Small intestine (tissue), 7 donors: ENCODE measurements around the gene MTURN. TPM values are rescaled to one million over a fixed set of nuclear protein-coding genes. Genes with fewer than 3 reads are reported as not detected.

Source experiments
- DNase-seq, 2 donors: peaks; one replicate each; pipeline versions ENCODE4 v3.0.0 to v3.0.0-alpha.2; 2013
- FAIRE-seq: peaks from 2 replicates; lab custom pipeline; 2012; peaks lifted over from hg19 to GRCh38; lab: Jason Lieb, UNC
- H3K27ac ChIP-seq, 3 donors: one replicate each; pipeline ENCODE4 v1.5.1; 2013; ENCODE audit warnings: low read length in 2 of 3, mild to moderate bottlenecking in 2 of 3, control low read depth in 1 of 3, inconsistent platforms in 1 of 3, low read depth in 1 of 3, moderate library complexity in 1 of 3
- H3K27me3 ChIP-seq, 3 donors: one replicate each; pipeline ENCODE4 v1.6.1; 2013; ENCODE audit warnings: low read length in 3 of 3, inconsistent platforms in 1 of 3; ENCODE audit not compliant: control insufficient read depth in 3 of 3, insufficient read depth in 3 of 3
- H3K36me3 ChIP-seq, 3 donors: one replicate each; pipeline ENCODE4 v1.6.1; 2013; ENCODE audit warnings: low read length in 3 of 3, inconsistent platforms in 1 of 3, low read depth in 1 of 3, mild to moderate bottlenecking in 1 of 3, moderate library complexity in 1 of 3; ENCODE audit not compliant: control insufficient read depth in 3 of 3, insufficient read depth in 2 of 3
- H3K4me1 ChIP-seq, 3 donors: one replicate each; pipeline ENCODE4 v1.6.1; 2013; ENCODE audit warnings: low read length in 2 of 3, inconsistent platforms in 1 of 3, low read depth in 1 of 3, mild to moderate bottlenecking in 1 of 3, moderate library complexity in 1 of 3; ENCODE audit not compliant: control insufficient read depth in 3 of 3, insufficient read depth in 2 of 3
- H3K4me3 ChIP-seq, 3 donors: one replicate each; pipeline ENCODE4 v1.5.1; 2013; ENCODE audit warnings: low read length in 3 of 3, control low read depth in 1 of 3, inconsistent platforms in 1 of 3, low read depth in 1 of 3, mild to moderate bottlenecking in 1 of 3, moderate library complexity in 1 of 3
- H3K9me3 ChIP-seq, 2 donors: one replicate each; pipeline ENCODE4 v1.6.1; 2013; ENCODE audit warnings: low read depth in 1 of 2, low read length in 1 of 2; ENCODE audit not compliant: control insufficient read depth in 2 of 2, insufficient read depth in 1 of 2
- WGBS, 3 donors: extraction: QIAGEN DNeasy Blood & Tissue Kit; methylation state at CpG; one replicate each; pipeline ENCODE4 v1.1.7; 2013; 5-methylcytosine and 5-hydroxymethylcytosine counted together
- polyA plus RNA-seq, 4 donors: library from polyadenylated mRNA; stranded (reverse) in 3 of 4; unstranded in 1 of 4; fragments of 200-250 nt in 3 of 4; fragments of 120-200 nt in 1 of 4; gene quantifications; one replicate each; pipeline versions ENCODE4 v1.2.1 to v1.2.3, GENCODE V29; 2013
- donor health status: healthy with polysubstance abuse.
- donor health status: control.
- donor health status: control.
- donor health status: Bipolar disorder and iron deficiency.
- donor health status: healthy.

MTURN gene
- polyA plus RNA-seq, 4 donors: 2.2 to 11.1 (median 7.0) TPM

- Histone ChIP-seq H3K9me3 (no peaks in the 10 kb centered on the region), H3K4me1 (no peaks in the 10 kb centered on the region), H3K27ac (peak overlapping the region in 1 of 3 donors; percentile 24), H3K27me3 (peaks cover 0 to 12% (median 0%) of the 10 kb centered on the region in 3 donors), H3K36me3 (peaks cover 0 to 4% (median 0%) of the 10 kb centered on the region in 3 donors), H3K4me3 (no peak overlapping the region)
- 59 to 65% (median 63%) methylated on average over 4 of the region's 4 CpGs for whole genome bisulfite sequencing, 3 donors
- DNase-seq (no peak), FAIRE-seq (no peak)
These were observed 5.1 kb downstream of the MTURN start for GRCh38 chr7:30139836-30140384.

DNA sequence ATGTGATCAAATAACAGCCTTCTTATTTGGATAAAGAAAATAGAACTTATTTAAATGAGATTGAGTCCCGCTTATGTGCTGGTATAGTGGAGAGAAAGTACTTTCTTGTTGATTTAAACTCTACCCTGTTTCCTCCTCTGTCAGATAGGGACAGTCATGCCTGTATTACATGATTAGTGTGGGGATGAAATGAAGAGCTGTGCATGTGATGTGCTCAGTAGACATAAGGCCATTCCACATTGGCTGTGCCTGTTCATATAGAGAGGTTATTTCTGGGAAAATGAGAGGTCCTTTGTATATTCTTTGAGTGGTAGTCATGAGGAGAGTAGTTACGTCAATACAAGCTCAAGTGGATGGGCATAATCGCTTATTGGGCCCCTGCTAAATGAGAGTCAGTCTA lies 5.7 kb downstream of the MTURN start:
- Histone ChIP-seq H3K4me3 (no peak overlapping the region), H3K4me1 (no peaks in the 10 kb centered on the region), H3K36me3 (peaks cover 0 to 4% (median 0%) of the 10 kb centered on the region in 3 donors), H3K27me3 (peaks cover 0 to 12% (median 0%) of the 10 kb centered on the region in 3 donors), H3K9me3 (no peaks in the 10 kb centered on the region), H3K27ac (no peak overlapping the region)
- no peak for DNase-seq
- WGBS, 3 donors: 96 to 99% (median 97%) methylated on average over 3 of the region's 3 CpGs
- no peak for FAIRE-seq

GRCh38 chr7:30142710-30143109 lies 7.9 kb downstream of the MTURN start:
- Histone ChIP-seq H3K9me3 (no peaks in the 10 kb centered on the region), H3K4me1 (no peaks in the 10 kb centered on the region), H3K27me3 (no peaks in the 10 kb centered on the region), H3K27ac (peak overlapping the region in 1 of 3 donors; percentile 37), H3K4me3 (no peak overlapping the region), H3K36me3 (peaks cover 0 to 4% (median 0%) of the 10 kb centered on the region in 3 donors)
- FAIRE-seq: no peak
- WGBS, 3 donors: 81 to 90% (median 88%) methylated on average over 9 of the region's 9 CpGs
- no peak for DNase-seq

GRCh38 chr7:30143748-30144251 lies 9.0 kb downstream of the MTURN start:
- no peak for FAIRE-seq
- Histone ChIP-seq H3K27ac (no peak overlapping the region), H3K4me1 (no peaks in the 10 kb centered on the region), H3K4me3 (no peak overlapping the region), H3K27me3 (no peaks in the 10 kb centered on the region), H3K36me3 (peaks cover 0 to 4% (median 0%) of the 10 kb centered on the region in 3 donors), H3K9me3 (no peaks in the 10 kb centered on the region)
- 86 to 95% (median 93%) methylated on average over 1 of the region's 1 CpG for WGBS, 3 donors
- no peak for DNase-seq

DNA sequence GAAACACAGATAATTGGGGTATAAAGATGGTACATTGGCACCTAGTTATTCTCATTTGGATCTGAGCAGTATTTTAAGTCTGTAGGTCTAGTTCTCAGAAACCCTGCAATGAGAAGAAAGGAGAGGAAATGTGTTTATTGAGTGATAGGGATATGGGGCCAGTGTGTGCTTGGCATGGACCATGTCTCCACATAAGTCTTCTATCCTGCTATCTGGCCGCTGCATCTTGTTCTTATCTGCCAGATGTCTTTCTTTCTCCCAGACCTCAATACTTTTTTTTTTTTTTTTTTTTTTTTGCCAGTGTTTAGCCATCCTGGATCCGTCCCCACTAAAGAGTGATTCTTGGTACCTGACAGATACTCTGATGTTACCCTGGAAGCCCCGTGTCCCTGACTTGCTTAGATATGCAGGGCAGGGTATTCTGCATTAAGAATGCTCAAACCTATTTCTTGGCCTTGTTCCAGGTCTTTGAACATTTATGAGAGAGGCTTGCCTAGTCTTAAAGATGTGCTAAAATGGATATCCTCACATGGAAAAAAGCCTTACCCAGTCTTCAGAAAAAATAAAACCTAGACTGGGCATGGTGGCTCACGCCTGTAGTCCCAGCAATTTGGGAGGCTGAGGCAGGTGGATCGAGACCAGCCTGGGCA lies 10.0 kb downstream of the MTURN start:
- 87 to 88% (median 88%) methylated on average over 5 of the region's 5 CpGs for WGBS, 3 donors
- Histone ChIP-seq H3K4me3 (no peak overlapping the region), H3K27ac (no peak overlapping the region), H3K27me3 (no peaks in the 10 kb centered on the region), H3K9me3 (no peaks in the 10 kb centered on the region), H3K4me1 (no peaks in the 10 kb centered on the region), H3K36me3 (peaks cover 0 to 5% (median 0%) of the 10 kb centered on the region in 3 donors)
- no peak for DNase-seq
- FAIRE-seq: no peak

DNA sequence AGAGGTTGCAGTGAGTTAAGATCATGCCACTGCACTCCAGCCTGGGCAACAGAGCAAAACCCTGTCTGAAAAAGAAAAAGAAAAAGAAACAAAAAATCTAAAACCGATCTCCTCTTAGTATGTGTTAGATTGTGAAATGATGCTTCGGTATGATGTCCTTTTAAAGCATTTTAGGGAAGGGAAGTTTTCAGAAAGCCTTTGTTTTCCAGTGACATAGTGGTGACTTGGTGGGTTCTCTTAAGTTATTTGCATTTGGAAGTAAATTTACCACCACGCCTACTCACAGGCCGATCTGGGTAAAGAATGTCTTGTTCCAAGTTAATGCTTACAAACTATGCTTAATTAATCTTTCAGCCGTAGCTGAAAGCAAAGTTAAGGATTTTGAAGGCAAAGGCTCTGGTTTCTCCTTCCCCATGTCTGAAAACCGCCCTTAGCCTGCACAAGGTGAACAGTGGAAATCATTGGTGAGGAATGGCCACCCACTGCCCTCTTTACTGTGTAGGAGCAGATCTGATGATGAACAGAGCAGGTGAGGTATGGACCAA lies 10.7 kb downstream of the MTURN start:
- FAIRE-seq (no peak), DNase-seq (no peak)
- H3K27ac ChIP-seq: no peak overlapping the region
- 88 to 92% (median 90%) methylated on average over 6 of the region's 6 CpGs for WGBS, 3 donors
- peaks cover 0 to 5% (median 0%) of the 10 kb centered on the region in 3 donors for H3K36me3 ChIP-seq
- no peak overlapping the region for H3K4me3 ChIP-seq
- H3K4me1 ChIP-seq: no peaks in the 10 kb centered on the region
- H3K27me3 ChIP-seq: no peaks in the 10 kb centered on the region
- H3K9me3 ChIP-seq: no peaks in the 10 kb centered on the region

GRCh38 chr7:30146127-30146612 lies 11.4 kb downstream of the MTURN start:
- FAIRE-seq (no peak), DNase-seq (no peak)
- Histone ChIP-seq H3K4me3 (no peak overlapping the region), H3K4me1 (no peaks in the 10 kb centered on the region), H3K36me3 (peaks cover 0 to 7% (median 0%) of the 10 kb centered on the region in 3 donors), H3K9me3 (no peaks in the 10 kb centered on the region), H3K27me3 (no peaks in the 10 kb centered on the region), H3K27ac (no peak overlapping the region)
- 72 to 95% (median 90%) methylated on average over 13 of the region's 13 CpGs for WGBS, 3 donors

GRCh38 chr7:30147223-30147622 lies 12.4 kb downstream of the MTURN start:
- H3K4me3 ChIP-seq: no peak overlapping the region
- FAIRE-seq (no peak), DNase-seq (no peak)
- H3K27ac ChIP-seq: no peak overlapping the region
- H3K36me3 ChIP-seq: peaks cover 0 to 7% (median 0%) of the 10 kb centered on the region in 3 donors
- WGBS, 3 donors: 69 to 75% (median 73%) methylated on average over 4 of the region's 4 CpGs
- no peaks in the 10 kb centered on the region for H3K27me3 ChIP-seq
- H3K9me3 ChIP-seq: no peaks in the 10 kb centered on the region
- no peaks in the 10 kb centered on the region for H3K4me1 ChIP-seq
